Measurements from ENCODE around the gene UGT2B17. TPM values are rescaled to one million over a fixed set of nuclear protein-coding genes. Genes with fewer than 3 reads are reported as not detected.

UGT2B17 gene
- total and polyA plus RNA-seq, 2 donors (not counting 3 experiments of a cell fraction or from before 2014, with no cell fraction given): not detected

DNA sequence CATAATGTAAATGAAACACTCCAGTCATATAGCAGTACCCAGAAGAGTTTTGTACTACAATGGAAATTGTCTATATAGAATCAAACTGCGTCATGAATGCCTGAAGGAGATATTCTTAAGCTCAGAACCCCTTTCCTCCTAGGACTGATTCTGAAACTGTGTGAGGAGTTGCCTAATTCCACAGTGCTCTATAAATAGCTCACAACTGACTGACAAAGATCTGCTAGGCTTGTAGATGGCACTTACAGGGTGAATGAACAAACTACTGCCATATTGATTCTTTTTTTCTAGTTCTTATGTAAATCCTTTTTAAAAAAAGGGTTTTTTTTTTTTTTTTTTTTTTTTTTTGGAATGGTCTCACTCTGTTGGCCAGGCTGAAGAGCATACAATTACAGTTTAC lies 30.1 kb upstream of the UGT2B17 start:
- H3K27me3 ChIP-seq (ENCODE audit: control insufficient read depth in 2 of 2, insufficient read depth in 2 of 2, low read length in 2 of 2): no peaks in the 10 kb centered on the region
- ChIA-PET POLR2A (no interaction called here), CTCF (interaction anchor here (0.6 to 0.7 kb wide), 2 partner anchors 216 to 424 kb away, joined by 3 to 4 read pairs; no protein-coding TSS in a partner anchor)
- dilution Hi-C loops (cut with MboI; ENCODE audit: extremely low pct_ligation_motif_present, low sequenced_read_pairs): no loop called here
- no peaks in the 10 kb centered on the region for H3K36me3 ChIP-seq (ENCODE audit: control insufficient read depth in 2 of 2, extremely low read depth in 1 of 2, insufficient read depth in 2 of 2, low read length in 2 of 2)
- H2AFZ ChIP-seq (ENCODE audit: low read depth, low read length): no peak overlapping the region
- intact Hi-C loops (cut with micrococcal nuclease): no loop called here
- TF ChIP-seq FOS (IDR thresholded peaks at IDR 0.05; ENCODE audit: borderline replicate concordance, insufficient read depth, low read length) (no peak), GATA2 (IDR thresholded peaks at IDR 0.05; ENCODE audit: insufficient read depth, insufficient read length, low read depth, low read length) (no peak), POLR2A (IDR thresholded peaks at IDR 0.05; ENCODE audit: low read depth, low read length) (no peak), JUN (IDR thresholded peaks at IDR 0.05; ENCODE audit: borderline replicate concordance, insufficient read depth, insufficient read length, low read depth) (no peak), EZH2 (IDR thresholded peaks at IDR 0.05; ENCODE audit: borderline replicate concordance, low read depth, low read length, severe bottlenecking) (no peak), MAX (IDR thresholded peaks at IDR 0.05; ENCODE audit: insufficient read depth, insufficient read length) (no peak), MYC (IDR thresholded peaks at IDR 0.05; ENCODE audit: low read depth, low read length) (no peak), POLR2AphosphoS5 (IDR thresholded peaks at IDR 0.05; ENCODE audit: insufficient read depth, low read depth, low read length) (no peak)
- TF ChIP-seq, protein P1, sequence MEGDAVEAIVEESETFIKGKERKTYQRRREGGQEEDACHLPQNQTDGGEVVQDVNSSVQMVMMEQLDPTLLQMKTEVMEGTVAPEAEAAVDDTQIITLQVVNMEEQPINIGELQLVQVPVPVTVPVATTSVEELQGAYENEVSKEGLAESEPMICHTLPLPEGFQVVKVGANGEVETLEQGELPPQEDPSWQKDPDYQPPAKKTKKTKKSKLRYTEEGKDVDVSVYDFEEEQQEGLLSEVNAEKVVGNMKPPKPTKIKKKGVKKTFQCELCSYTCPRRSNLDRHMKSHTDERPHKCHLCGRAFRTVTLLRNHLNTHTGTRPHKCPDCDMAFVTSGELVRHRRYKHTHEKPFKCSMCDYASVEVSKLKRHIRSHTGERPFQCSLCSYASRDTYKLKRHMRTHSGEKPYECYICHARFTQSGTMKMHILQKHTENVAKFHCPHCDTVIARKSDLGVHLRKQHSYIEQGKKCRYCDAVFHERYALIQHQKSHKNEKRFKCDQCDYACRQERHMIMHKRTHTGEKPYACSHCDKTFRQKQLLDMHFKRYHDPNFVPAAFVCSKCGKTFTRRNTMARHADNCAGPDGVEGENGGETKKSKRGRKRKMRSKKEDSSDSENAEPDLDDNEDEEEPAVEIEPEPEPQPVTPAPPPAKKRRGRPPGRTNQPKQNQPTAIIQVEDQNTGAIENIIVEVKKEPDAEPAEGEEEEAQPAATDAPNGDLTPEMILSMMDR (IDR thresholded peaks at IDR 0.05; ENCODE audit: extremely low read depth in 1 of 2, insufficient read depth in 1 of 2, low read depth in 1 of 2, low read length in 2 of 2): no peak
- H4K20me1 ChIP-seq (replicated peaks; ENCODE audit: control insufficient read depth, extremely low read depth, insufficient read depth, low read length): no peaks in the 10 kb centered on the region
- no peaks in the 10 kb centered on the region for H3K9me3 ChIP-seq (replicated peaks; ENCODE audit: control insufficient read depth, insufficient read depth, low read length)
- no peaks in the 10 kb centered on the region for H3K79me2 ChIP-seq (ENCODE audit: control insufficient read depth, insufficient read depth, low read length)
- BruUV-seq (replicated peaks): no TSS peak
- H3K4me2 ChIP-seq (ENCODE audit: insufficient read depth, low read length): no peak overlapping the region
- no peak overlapping the region for H3K27ac ChIP-seq (ENCODE audit: insufficient read depth, low read depth, low read length)
- no peak for FAIRE-seq
- no peak overlapping the region for H3K9ac ChIP-seq (replicated peaks; ENCODE audit: extremely low read depth, insufficient read depth, low read length)
- DNase-seq (ENCODE audit: low read depth, low spot score): no peak
- H3K4me1 ChIP-seq (ENCODE audit: control insufficient read depth, extremely low read depth, insufficient read depth, low read length): no peaks in the 10 kb centered on the region
- no peaks in the 10 kb centered on the region for H3K9me1 ChIP-seq (replicated peaks; ENCODE audit: control insufficient read depth, extremely low read depth, insufficient read depth, low read length)
- H3K4me3 ChIP-seq (replicated peaks in 1 of 3; ENCODE audit: insufficient read depth in 1 of 3, low read depth in 1 of 3, low read length in 3 of 3): no peak overlapping the region

Data from endothelial cell of umbilical vein (primary cell).